Activated CD4-positive, alpha-beta T cell treated with anti-CD3 and anti-CD28 coated beads, Interleukin-2, amount 50 U/mL, for 16 hours (primary cell): Measurements from ENCODE around the gene NFIL3.

ENCODE experiments used
- DNase-seq: peaks from one replicate; pipeline ENCODE4 v3.0.0-alpha.2; 2020

The NFIL3 gene

DNA sequence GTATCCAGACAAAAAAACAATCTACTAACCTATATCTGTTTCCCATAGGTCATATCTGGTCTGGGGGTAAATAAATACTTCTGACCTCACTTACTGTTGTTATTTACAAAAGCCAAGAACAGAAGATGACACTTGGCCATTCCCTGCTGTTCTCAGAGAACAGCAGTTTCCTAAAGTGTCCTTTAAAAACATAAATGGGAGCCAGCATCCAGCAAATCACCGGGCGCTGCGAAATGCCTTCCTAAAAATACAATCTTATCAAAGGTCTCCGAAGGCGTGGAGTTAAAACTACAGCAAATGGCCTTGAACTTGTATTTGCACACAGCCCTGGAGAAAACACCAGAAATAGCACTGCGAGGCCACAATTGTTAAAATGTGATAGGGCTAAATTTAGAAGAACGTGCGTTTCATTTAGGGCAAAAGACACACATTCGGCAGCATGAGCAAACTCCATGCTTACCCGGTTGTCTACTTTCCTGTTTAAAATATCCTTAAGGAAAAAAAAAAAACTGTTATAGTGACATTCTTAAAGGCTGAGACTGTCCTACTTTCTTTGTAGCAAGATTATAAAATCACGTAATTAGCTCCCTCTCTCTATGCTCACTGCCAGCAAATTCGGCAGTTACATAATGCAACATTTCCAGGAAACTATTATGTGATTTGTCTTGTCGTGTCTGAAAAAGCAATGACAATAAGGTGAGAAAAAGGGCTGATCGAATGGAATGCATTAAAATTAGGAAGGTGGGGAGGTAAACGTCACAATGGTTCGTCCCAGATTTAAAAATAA, 1.5 kb downstream of the NFIL3 start:
- no peak for DNase-seq

DNA sequence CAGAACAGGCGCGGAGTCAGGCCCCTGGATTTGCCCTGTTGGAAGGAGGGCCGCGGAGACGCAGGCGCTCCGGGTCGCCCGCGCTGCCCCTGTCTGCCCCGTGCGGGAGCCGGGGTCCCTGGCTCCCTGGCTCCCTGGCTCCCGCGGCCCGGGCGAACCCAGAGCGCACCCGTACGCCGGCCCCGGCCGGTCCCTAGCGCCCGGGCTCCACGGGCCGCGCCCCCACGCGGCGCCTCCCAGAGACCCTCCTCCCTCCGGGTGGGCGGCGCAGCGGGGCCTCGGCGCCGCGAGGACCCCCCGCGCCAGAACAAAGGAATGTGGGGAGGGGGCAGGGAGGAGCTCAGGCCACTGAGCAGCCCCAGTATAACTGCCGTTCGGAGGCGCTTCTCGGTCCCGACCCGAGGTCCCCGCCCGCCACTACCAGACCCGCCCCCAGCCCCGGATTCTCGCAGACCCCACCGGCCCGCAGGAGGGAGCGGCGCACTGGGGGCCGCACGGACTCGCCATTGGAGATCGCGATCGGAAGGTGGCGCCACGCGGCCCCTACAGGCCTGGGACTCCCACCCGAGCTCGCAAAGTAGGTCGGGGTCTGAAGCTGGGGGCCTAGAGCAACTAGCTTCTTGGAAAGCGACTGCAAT, 2.4 kb downstream of the NFIL3 start:
- no peak for DNase-seq

DNA sequence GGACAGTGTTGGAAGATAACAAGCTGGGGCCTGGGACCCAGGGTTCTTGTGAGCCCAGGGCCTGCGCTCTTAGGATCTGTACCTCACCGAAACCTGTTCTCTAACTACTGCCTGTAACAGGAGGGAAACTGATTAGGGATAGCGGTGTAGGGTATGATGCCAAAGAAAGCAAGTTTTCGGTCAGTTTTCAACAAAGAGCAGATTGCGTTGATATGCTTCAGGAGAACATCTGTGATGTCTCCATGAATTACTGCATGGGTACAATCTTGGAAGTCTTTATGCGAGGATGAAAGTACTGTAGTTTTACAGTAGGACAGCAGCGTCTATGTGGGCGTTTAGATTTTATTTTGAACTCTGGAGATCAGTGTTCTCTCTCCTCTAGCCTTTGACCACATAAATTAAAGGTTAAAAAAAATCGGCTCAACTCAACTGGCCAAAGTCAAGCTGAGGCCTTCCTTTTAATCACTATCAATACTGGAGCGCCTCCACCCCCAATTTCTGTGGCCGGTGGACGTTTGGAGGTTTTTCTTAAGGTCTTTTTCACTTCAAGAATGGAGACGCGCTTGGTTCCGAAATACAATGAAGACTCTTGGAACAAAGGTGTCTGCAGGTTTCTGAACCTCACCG, 3.0 kb downstream of the NFIL3 start:
- no peak for DNase-seq

DNA sequence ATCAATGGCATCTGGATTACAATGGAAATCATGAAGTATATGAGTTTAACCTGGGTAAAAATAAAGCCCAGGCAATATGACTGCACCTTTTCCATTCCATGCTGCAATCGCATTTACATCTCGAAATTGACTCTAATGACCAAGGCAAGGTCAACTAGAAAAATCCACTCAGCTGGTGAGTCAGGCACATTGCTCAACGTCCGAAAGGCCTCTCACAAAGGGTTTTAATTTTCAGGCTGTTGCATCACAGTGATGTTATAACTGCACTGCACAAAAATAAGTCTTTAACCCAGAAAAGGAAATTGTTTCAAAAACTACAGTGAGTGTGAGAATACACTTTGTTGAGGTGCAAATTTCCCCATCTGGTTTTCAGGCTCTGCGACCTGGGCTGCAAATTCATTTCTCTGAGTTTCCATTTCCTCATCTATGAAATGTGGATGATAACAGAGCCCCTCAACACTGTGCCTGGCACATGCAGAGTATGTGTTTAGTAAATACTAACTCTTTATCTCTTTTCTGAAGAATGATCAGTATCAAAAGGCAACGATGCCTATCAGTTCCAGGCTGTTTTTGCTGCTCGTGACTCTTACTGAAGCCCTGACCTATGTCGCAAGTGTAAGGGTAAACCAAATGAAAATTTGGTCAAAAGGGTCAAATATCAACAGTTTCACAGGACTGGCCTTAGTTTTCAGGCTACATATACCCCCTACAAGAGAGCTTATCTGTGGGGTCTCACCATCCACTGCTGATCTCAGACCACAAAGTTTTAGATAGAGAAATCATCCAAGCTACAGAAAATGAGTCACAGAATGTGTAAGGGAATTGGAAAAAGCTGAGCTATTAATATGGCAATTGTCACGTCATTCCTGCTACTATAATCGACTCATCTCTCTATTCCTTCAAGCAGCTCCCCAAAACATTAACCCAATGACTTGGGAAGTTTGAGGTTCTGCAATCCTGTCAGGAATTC, 4.1 kb downstream of the NFIL3 start:
- peak; percentile 79 for DNase-seq

DNA sequence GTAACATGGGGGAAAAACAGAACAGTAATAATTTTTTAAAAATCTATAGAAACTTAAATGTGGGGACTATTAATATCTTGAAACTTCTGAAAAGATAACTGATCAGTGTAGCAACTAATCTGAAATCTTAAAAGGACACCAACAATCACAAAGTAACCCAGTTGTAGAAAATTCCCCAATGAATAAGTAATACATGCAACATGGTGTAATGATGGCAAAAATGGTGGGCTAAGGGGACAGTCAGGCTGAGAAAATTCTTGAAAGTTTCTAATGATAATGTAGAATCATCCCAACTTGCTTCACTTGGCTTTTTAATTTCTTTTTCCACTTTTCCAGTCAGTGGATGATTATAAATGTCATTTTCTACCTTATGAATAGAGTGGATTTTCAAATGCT, 5.4 kb downstream of the NFIL3 start:
- DNase-seq: no peak

DNA sequence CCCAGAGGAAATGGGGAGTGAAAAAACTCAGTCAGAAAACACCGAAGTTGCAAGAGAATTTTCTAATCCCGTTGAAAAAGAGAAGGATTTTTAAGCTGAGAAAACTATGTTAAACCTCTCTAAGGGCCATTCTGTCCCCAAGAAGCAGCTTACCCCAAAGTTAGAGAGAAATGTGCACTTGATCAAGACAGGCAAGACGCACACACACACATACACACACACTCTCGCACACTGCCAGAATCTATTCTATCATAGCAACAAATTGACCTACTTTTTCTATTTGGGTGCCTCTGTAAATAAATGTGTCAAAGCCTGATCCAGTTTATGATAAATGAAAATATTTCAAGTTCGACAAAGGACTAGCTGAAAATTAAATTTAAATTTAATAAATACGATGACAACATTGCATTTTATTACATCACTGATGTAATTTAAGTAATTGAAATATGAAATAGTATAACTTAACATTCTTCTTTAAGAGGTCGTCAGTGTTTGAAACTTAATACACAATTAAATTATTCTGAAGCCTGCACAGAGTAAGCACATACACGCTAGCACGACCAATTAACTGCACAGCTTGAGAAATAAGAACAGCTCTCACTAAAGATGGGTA, 5.9 kb downstream of the NFIL3 start:
- DNase-seq: no peak

DNA sequence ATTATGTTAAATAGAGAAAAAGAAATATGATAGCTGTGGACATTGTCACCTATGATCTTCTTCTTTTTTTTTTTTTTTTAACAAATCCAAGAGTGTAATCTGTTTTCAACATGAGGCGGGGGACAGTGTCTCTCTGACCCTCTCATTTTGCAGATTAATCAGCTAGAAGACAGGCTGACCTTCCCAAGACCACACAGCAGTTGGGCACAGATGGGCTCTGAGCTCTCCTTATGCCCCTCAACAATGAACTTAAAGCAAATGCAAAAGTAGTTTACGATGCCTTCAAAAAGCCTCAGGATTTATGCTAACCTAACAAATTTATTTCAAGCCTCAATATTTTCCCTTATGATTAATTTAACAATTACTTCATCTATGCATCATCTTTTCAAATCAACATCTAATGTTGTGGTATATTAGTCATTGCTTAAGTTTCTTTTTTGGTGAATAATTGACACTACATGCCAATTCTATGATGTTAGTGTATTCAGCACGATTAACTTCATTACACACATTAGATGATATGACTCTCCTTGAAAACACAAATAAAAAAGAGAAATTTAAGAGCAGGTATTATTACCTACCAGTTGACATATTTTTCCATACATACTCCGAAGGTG, 7.4 kb downstream of the NFIL3 start:
- DNase-seq: peak; percentile 41

DNA sequence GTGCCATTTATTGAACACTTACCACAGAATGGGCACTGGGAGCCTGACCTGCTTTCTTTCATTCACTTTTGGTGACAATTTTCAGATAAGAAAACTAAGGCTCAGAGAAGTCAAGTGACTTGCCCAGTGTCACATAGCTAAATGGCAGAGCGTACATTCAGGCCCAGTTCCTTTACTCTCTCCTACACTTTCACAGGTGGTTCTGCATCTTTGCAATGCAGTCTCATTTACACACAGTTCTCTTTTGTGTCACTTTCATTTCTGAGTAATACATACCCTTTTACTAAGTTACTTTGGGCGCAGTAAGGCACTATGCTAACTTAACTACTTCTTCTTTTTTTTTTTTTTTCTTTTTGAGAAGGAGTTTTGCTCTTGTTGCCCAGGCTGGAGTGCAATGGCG, 8.3 kb downstream of the NFIL3 start:
- DNase-seq: peak; percentile 85

DNA sequence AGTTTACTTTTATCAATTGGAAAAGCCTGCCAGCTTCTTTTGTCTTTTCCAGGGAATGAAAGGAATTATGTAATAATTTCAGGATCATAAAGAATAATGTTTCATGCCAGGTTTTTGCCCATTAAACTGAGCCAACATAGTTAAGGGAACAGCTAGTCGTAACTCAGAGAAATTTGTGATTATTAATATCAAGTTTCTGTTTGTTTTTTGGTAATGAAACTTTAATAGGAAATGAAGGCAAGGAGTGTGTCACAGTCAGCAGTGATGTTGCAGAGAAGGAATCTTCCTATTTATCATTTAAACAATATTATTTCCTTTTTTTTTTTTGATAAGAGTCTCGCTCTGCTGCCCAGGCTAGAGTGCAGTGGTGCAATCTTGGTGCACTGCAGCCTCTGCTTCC, 10.7 kb downstream of the NFIL3 start:
- DNase-seq: no peak

DNA sequence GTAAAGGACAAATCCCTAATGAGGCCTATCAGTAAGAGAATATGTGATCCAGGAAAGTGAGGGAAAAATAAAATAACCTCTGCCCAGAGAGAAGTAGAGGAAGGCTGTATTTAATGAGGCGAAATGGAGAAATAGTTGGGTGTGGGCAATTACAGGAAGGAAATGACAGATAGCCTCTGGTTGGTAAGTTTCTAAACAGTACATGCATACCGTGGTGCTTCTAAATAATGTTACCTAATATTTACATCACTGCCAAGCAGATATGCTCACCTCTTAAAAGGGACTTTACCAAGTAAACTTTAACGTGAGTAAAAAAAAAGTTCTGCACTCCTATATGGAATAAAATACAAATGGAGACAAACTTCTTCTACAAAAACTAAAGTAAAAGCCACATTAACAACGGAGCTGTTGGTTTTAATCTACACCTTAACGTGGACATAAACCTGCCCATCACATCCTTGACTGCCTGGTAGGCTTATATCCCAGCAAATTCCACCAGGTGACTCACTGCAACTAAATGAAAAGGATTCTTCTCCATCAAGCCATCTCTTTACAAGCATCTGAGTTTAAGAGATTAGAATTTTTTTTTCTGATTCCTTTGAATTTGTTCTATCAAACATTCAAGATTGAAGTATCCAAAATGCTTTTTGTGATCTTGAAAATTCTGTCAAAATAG, 12.4 kb downstream of the NFIL3 start:
- DNase-seq: no peak

DNA sequence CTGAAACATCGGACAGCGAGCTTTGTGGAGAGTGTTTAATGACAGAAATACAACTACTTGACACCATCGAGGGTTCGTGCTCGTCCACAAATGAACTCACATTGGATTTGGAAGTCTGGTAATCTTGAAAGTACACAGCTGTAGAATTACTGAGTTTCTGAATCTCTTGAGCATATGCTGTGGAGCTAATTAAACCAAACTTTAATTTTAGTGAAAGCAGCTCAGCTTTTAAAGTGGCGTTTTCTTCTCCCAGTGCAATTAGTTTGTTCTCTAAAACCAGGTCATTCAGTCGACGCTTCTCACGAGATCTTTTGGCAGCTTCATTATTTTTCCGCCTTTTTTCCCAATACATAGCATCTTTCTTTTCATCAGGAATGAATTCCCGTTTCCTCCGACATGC, 13.5 kb downstream of the NFIL3 start:
- DNase-seq: no peak

DNA sequence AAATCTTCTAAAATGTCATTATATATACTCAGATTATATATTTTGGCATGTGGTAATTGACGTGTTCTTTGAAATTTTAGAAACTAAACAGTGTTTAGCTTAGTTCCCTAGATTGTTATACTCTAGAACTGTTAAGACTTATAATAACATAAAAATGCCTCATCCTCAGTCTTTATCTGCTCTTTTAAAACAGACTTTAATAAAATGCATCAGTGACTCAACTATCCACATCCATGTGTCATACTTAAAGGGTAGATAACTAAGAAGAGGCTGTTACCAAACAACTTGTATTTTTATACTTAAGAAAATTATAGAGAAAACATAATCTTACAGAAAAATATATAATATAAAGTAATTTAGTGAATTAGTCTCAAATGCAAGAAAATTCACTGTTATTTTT, 15.2 kb downstream of the NFIL3 start:
- no peak for DNase-seq

DNA sequence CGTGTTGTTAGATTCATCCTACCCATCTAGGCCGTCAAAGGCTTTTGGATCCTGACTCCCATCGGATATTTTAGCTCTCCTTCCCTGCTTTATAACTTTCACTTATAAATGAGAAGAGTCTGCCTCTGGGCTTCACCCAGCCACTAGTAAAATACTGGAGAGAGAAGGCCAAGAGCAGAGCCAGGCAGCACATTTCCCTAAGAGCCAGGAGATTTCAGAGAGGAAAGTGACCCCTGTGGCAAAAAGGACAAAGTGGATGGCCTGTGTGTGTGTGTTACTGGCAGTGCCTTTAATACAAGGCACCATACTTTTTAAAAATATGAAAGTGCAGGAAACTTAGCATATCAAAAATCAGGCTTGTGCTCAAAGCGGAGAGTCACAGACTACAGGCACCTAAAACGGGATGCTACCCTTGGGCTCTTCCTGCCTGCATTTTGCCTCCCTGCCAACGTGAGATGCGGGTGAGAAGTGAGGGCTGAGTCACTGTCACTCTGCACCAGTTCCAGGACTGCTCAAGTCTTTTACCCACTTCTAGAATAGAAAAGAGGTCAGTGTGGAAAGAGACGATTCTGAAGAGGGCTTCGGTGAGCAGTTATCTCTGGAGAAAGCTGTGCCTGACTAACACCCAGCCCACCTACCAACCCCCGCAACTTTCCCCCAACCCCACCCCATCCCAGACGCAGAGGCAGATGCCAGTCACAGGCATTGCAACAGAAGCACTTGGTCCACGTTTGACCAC, 15.9 kb downstream of the NFIL3 start:
- no peak for DNase-seq

DNA sequence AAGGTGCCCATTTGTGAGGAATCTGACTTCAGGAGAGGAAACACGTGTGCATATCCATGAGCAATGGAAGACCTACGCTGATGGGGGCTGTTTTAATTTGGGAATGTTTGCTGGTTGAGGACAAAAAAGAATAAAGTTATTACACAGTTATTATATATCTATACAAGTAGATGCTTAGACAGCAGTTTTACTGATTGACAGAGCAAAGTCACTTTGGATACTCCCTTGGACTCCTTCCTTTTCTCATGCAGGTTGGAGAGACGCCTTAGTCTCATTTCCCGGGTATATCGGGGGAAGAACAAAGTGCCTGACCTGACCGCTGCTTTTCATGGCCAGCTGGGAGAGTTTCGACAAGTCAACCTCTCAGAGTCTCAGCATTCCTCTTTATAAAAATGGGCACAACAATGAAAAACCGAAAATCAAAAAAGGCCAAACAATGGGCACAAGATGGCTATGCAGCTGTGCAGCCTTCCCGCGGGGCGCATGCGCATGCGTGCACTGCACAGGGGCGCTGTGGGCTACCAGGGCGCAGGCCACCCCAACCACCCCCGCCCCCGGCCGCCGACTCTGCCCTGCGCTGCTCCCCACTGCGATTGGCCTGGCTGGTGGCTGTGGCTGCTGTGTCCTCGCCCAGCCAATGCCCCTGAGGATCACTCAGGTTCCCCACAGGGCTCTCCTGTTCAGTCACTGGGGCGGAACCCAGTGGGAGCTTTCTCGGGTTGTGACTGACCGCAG, 18.1 kb downstream of the NFIL3 start:
- no peak for DNase-seq

DNA sequence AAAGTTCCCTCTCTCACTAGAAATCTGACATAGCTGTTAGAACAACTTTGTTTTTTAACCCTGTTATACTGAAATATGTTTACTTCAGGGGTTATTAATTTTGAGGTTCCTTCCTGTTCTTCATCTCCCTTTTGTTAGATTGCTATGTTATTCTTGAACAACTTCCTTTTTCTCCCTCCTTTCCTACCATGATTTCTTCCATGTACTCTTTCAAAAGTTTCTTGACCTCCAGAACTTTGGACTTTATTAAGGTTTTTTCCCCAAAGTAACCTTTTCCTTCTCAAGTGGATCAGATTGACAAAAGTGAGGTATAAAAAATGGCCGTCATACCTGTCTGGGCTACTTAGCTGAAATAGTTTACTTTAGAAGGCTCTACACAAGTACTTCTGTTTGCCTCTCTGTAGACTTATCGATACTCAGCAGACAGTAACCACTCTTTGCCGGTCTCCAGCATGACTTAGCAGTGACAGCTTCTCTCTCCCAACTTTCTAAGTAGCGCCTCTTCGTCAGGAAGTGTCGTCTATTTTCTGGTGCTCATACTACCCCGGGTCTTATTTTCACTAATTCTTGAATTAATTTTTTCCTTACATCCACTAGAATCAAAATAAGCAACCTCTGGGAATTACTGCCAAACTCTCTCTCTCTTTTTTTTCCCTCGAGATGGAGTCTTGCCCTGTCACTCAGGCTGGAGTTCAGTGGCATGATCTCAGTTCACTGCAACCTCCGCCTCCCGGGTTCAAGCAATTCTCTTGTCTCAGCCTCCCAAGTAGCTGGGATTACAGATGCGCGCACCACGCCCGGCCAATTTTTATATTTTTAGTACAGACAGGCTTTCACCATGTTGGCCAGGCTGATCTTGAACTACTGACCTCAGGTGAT, 19.7 kb downstream of the NFIL3 start:
- DNase-seq: no peak

DNA sequence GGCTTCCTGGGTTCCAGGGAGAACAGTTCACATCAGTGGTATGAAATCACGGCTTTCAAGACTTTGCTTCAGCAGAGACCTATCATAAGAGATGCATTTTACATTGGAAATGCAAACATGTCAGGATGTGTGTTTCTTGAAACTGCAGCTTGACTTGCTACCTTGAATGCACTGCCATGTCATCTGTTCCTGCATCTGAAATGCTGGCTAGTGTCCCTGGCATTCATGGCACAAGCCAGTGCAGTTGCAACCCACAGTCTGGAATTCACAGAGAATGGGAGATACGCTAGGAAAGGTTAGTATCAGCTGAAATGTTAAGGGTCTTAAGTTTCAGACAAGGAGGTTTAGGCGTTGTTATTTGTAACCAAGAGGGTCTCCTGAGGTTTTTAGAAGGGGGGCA, 24.7 kb downstream of the NFIL3 start:
- no peak for DNase-seq

DNA sequence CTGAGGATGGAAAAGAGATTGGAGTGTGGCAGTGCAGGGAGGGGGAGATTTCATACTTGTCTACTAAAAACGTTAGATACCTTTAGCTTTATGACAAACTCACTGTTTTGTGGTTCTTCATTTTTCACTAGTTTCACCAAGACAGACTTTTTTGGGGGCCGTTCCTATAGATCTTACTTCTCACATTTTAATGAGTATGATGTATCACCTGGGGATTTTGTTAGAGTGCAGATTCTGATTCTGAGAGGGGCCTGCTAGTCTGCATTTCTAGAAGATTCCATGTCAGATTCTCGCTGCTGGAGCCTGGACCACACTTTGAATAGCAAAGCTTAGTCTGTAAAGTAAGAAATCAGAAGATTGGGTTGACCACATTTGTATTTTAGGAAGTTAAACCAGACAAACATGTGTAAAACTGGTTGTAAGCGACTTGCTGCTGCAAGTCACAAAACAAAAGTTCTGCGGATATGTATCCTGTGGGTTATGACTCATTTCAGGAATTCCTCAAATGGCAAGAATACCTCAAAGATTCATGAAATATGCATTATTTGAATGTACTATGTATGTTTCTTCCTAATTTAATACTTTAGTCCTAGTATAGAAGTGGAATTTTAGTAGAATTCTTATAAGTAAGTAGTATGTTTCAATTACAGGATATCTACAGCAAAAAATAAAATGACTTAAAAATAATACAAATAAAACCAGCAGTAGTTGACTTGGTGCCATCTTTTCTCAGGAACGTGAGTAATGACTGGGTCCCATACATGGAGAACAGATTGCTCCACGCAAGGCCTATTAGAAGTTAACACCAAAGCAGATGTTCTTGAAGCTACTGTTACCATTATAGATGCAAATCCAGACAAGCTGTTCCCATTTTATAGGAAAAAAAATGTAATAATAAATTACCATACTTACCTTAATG, 27.8 kb downstream of the NFIL3 start:
- DNase-seq: peak; percentile 87

DNA sequence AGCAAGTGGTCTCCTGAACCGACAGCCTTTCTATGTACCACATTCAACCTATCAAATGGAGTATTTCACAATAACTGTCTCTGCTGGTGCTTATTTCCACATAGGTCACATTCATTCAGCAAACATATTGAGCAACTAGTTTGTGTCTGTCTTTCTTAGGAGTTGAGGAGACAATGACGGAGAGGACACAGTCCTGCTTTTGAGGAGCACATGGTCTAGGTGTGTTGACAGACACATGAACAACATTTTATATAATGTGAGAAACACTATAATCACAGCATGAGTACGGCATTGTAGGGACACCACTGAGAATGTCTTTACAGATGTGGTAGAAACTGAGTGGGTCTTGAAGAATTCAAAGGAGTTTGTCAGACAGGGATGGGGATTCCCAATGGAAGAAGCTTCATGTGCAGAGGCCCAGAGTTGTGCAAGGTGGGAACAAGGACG, 28.5 kb downstream of the NFIL3 start:
- DNase-seq: peak; percentile 28
